ENCODE data around the gene SYT7. TPM values are rescaled to one million over a fixed set of nuclear protein-coding genes. Genes with fewer than 3 reads are reported as not detected.

SYT7 gene
- total RNA-seq, 1 experiment from 2014 or later: not detected

GRCh38 chr11:61555978-61556377 is 24.9 kb downstream of the SYT7 start:
- Histone ChIP-seq H3K4me3 (ENCODE audit: low read length) (no peak overlapping the region), H3K4me2 (ENCODE audit: low read depth, low read length, poor library complexity, severe bottlenecking) (no peak overlapping the region), H3K9me3 (ENCODE audit: low read length) (no peaks in the 10 kb centered on the region), H3K27ac (ENCODE audit: low read length) (no peak overlapping the region), H3K36me3 (ENCODE audit: insufficient read depth, low read length) (no peaks in the 10 kb centered on the region), H3K79me2 (ENCODE audit: low read length) (no peaks in the 10 kb centered on the region), H3K9me2 (replicated peaks; ENCODE audit: insufficient read depth, low read length) (no peaks in the 10 kb centered on the region), H3K9ac (ENCODE audit: low read length) (no peak overlapping the region), H2AFZ (ENCODE audit: low read length) (no peak overlapping the region), H3K27me3 (ENCODE audit: low read length) (no peaks in the 10 kb centered on the region), H3K4me1 (ENCODE audit: low read length) (no peaks in the 10 kb centered on the region), H4K20me1 (ENCODE audit: insufficient read depth, low read depth, low read length) (no peaks in the 10 kb centered on the region)
- no peak for DNase-seq

- no peaks in the 10 kb centered on the region for H3K9me2 ChIP-seq (replicated peaks; ENCODE audit: insufficient read depth, low read length)
- H3K9me3 ChIP-seq (ENCODE audit: low read length): no peaks in the 10 kb centered on the region
- H3K79me2 ChIP-seq (ENCODE audit: low read length): no peaks in the 10 kb centered on the region
- DNase-seq: no peak
- H3K9ac ChIP-seq (ENCODE audit: low read length): no peak overlapping the region
- no peaks in the 10 kb centered on the region for H4K20me1 ChIP-seq (ENCODE audit: insufficient read depth, low read depth, low read length)
- H3K27ac ChIP-seq (ENCODE audit: low read length): no peak overlapping the region
- no peaks in the 10 kb centered on the region for H3K27me3 ChIP-seq (ENCODE audit: low read length)
- no peaks in the 10 kb centered on the region for H3K4me1 ChIP-seq (ENCODE audit: low read length)
- no peak overlapping the region for H3K4me3 ChIP-seq (ENCODE audit: low read length)
- no peak overlapping the region for H2AFZ ChIP-seq (ENCODE audit: low read length)
- H3K4me2 ChIP-seq (ENCODE audit: low read depth, low read length, poor library complexity, severe bottlenecking): no peak overlapping the region
- no peaks in the 10 kb centered on the region for H3K36me3 ChIP-seq (ENCODE audit: insufficient read depth, low read length)
Measured at GRCh38 chr11:61555051-61555969, 25.6 kb downstream of the SYT7 start.

- Histone ChIP-seq H3K4me1 (ENCODE audit: low read length) (no peaks in the 10 kb centered on the region), H3K79me2 (ENCODE audit: low read length) (no peaks in the 10 kb centered on the region), H3K27ac (ENCODE audit: low read length) (no peak overlapping the region), H2AFZ (ENCODE audit: low read length) (no peak overlapping the region), H3K9me3 (ENCODE audit: low read length) (no peaks in the 10 kb centered on the region), H3K27me3 (ENCODE audit: low read length) (no peaks in the 10 kb centered on the region), H3K4me2 (ENCODE audit: low read depth, low read length, poor library complexity, severe bottlenecking) (no peak overlapping the region), H3K36me3 (ENCODE audit: insufficient read depth, low read length) (no peaks in the 10 kb centered on the region), H3K9me2 (replicated peaks; ENCODE audit: insufficient read depth, low read length) (no peaks in the 10 kb centered on the region), H3K4me3 (ENCODE audit: low read length) (no peak overlapping the region), H4K20me1 (ENCODE audit: insufficient read depth, low read depth, low read length) (no peaks in the 10 kb centered on the region), H3K9ac (ENCODE audit: low read length) (no peak overlapping the region)
- DNase-seq: no peak
Measured at GRCh38 chr11:61554172-61554988, 26.5 kb downstream of the SYT7 start.

GRCh38 chr11:61553373-61554171 is 27.3 kb downstream of the SYT7 start:
- Histone ChIP-seq H3K36me3 (ENCODE audit: insufficient read depth, low read length) (no peaks in the 10 kb centered on the region), H3K4me1 (ENCODE audit: low read length) (no peaks in the 10 kb centered on the region), H2AFZ (ENCODE audit: low read length) (no peak overlapping the region), H3K27ac (ENCODE audit: low read length) (no peak overlapping the region), H3K4me2 (ENCODE audit: low read depth, low read length, poor library complexity, severe bottlenecking) (no peak overlapping the region), H3K79me2 (ENCODE audit: low read length) (no peaks in the 10 kb centered on the region), H3K27me3 (ENCODE audit: low read length) (no peaks in the 10 kb centered on the region), H3K4me3 (ENCODE audit: low read length) (no peak overlapping the region), H3K9me3 (ENCODE audit: low read length) (no peaks in the 10 kb centered on the region), H3K9me2 (replicated peaks; ENCODE audit: insufficient read depth, low read length) (no peaks in the 10 kb centered on the region), H3K9ac (ENCODE audit: low read length) (no peak overlapping the region), H4K20me1 (ENCODE audit: insufficient read depth, low read depth, low read length) (no peaks in the 10 kb centered on the region)
- DNase-seq: no peak

GRCh38 chr11:61552108-61552635 is 28.7 kb downstream of the SYT7 start:
- Histone ChIP-seq H3K9me3 (ENCODE audit: low read length) (no peaks in the 10 kb centered on the region), H3K79me2 (ENCODE audit: low read length) (no peaks in the 10 kb centered on the region), H2AFZ (ENCODE audit: low read length) (no peak overlapping the region), H3K9me2 (replicated peaks; ENCODE audit: insufficient read depth, low read length) (no peaks in the 10 kb centered on the region), H4K20me1 (ENCODE audit: insufficient read depth, low read depth, low read length) (no peaks in the 10 kb centered on the region), H3K4me1 (ENCODE audit: low read length) (no peaks in the 10 kb centered on the region), H3K4me3 (ENCODE audit: low read length) (no peak overlapping the region), H3K9ac (ENCODE audit: low read length) (no peak overlapping the region), H3K4me2 (ENCODE audit: low read depth, low read length, poor library complexity, severe bottlenecking) (no peak overlapping the region), H3K27me3 (ENCODE audit: low read length) (no peaks in the 10 kb centered on the region), H3K27ac (ENCODE audit: low read length) (no peak overlapping the region), H3K36me3 (ENCODE audit: insufficient read depth, low read length) (no peaks in the 10 kb centered on the region)
- no peak for DNase-seq

- no peak overlapping the region for H3K9ac ChIP-seq (ENCODE audit: low read length)
- H3K4me3 ChIP-seq (ENCODE audit: low read length): no peak overlapping the region
- no peaks in the 10 kb centered on the region for H3K9me2 ChIP-seq (replicated peaks; ENCODE audit: insufficient read depth, low read length)
- H3K27me3 ChIP-seq (ENCODE audit: low read length): no peaks in the 10 kb centered on the region
- H3K4me1 ChIP-seq (ENCODE audit: low read length): no peaks in the 10 kb centered on the region
- no peaks in the 10 kb centered on the region for H3K36me3 ChIP-seq (ENCODE audit: insufficient read depth, low read length)
- H3K79me2 ChIP-seq (ENCODE audit: low read length): no peaks in the 10 kb centered on the region
- H3K4me2 ChIP-seq (ENCODE audit: low read depth, low read length, poor library complexity, severe bottlenecking): no peak overlapping the region
- H3K9me3 ChIP-seq (ENCODE audit: low read length): no peaks in the 10 kb centered on the region
- H3K27ac ChIP-seq (ENCODE audit: low read length): no peak overlapping the region
- no peak for DNase-seq
- no peaks in the 10 kb centered on the region for H4K20me1 ChIP-seq (ENCODE audit: insufficient read depth, low read depth, low read length)
- no peak overlapping the region for H2AFZ ChIP-seq (ENCODE audit: low read length)
Measured at GRCh38 chr11:61551634-61552033, 29.2 kb downstream of the SYT7 start.

- H4K20me1 ChIP-seq (ENCODE audit: insufficient read depth, low read depth, low read length): no peaks in the 10 kb centered on the region
- no peaks in the 10 kb centered on the region for H3K27me3 ChIP-seq (ENCODE audit: low read length)
- no peak overlapping the region for H3K9ac ChIP-seq (ENCODE audit: low read length)
- H3K36me3 ChIP-seq (ENCODE audit: insufficient read depth, low read length): no peaks in the 10 kb centered on the region
- no peaks in the 10 kb centered on the region for H3K79me2 ChIP-seq (ENCODE audit: low read length)
- no peak for DNase-seq
- no peaks in the 10 kb centered on the region for H3K9me2 ChIP-seq (replicated peaks; ENCODE audit: insufficient read depth, low read length)
- H3K4me1 ChIP-seq (ENCODE audit: low read length): no peaks in the 10 kb centered on the region
- H3K4me3 ChIP-seq (ENCODE audit: low read length): no peak overlapping the region
- no peak overlapping the region for H2AFZ ChIP-seq (ENCODE audit: low read length)
- H3K27ac ChIP-seq (ENCODE audit: low read length): no peak overlapping the region
- H3K9me3 ChIP-seq (ENCODE audit: low read length): no peaks in the 10 kb centered on the region
- H3K4me2 ChIP-seq (ENCODE audit: low read depth, low read length, poor library complexity, severe bottlenecking): no peak overlapping the region
Measured at GRCh38 chr11:61550665-61551227, 30.1 kb downstream of the SYT7 start.
